Liver (tissue), 2 donors: Measurements from ENCODE around the gene FLNB.

ENCODE experiments used
- TF ChIP-seq, protein P1 (sequence below): fragments of 150-350 bp; IDR thresholded peaks from 2 replicates; pipeline ENCODE4 v1.5.1; 2017; ENCODE audit warnings: improper control_type of control experiment, low read depth, low read length; ENCODE audit not compliant: missing input control
- TF ChIP-seq, protein P2 (sequence below): IDR thresholded peaks from 2 replicates; pipeline ENCODE4 v1.6.1; 2016; ENCODE audit warnings: antibody characterized with exemption
- TF ChIP-seq, protein P3 (sequence below): IDR thresholded peaks from 2 replicates; pipeline ENCODE4 v1.6.1; 2016; ENCODE audit warnings: antibody characterized with exemption, mild to moderate bottlenecking
- TF ChIP-seq, protein P4 (sequence below): IDR thresholded peaks from 2 replicates; pipeline ENCODE4 v1.6.1; 2016; ENCODE audit warnings: antibody characterized with exemption
- donor health status: healthy.

DNA sequence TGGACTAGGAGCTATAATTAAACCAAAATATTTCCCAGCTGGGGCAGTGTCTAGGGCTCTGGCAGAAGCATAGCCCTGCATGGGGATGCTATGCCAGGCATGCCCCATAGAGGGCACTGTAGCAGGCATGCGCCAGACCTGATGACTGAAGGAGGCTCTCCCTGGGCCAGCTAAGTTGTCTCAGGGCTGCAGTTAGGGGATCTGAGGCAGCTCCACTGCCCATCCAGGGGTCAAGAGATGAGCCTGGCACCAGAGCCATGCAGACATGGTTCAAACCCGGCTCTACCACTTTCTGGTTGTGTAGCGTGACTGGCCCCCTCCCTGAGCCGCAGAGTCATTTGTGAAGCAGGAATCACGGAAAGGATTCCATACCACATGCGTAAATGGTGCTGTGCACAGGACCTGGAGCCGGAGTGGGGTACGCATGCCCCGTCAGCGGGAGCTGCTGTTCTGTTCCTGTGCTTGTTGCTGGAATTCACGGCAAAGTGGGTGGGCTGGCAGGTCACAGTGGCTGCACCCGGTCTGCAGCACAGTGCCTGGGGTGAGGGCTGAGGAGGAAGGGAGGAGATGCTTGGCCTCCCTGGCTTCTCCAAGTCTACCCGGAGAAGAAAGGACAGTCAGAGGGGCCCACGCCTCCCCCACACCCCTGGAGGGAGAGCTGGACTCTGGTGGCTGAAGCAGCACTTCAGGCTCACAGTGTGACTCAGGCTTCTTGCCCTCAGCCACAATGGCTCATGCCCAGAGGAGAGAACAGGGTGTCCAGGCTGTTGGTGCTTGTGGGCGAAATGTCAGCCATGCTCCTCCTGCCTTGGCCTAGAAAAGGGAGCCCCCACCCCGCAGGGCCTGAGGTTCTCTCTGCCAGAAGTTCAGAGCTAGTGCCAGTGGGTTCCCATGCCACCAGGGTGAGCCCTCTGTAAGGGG is 159.5 kb downstream of the FLNB start:
- TF ChIP-seq, protein P1, sequence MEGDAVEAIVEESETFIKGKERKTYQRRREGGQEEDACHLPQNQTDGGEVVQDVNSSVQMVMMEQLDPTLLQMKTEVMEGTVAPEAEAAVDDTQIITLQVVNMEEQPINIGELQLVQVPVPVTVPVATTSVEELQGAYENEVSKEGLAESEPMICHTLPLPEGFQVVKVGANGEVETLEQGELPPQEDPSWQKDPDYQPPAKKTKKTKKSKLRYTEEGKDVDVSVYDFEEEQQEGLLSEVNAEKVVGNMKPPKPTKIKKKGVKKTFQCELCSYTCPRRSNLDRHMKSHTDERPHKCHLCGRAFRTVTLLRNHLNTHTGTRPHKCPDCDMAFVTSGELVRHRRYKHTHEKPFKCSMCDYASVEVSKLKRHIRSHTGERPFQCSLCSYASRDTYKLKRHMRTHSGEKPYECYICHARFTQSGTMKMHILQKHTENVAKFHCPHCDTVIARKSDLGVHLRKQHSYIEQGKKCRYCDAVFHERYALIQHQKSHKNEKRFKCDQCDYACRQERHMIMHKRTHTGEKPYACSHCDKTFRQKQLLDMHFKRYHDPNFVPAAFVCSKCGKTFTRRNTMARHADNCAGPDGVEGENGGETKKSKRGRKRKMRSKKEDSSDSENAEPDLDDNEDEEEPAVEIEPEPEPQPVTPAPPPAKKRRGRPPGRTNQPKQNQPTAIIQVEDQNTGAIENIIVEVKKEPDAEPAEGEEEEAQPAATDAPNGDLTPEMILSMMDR = peak; percentile 74
- TF ChIP-seq, protein P2, sequence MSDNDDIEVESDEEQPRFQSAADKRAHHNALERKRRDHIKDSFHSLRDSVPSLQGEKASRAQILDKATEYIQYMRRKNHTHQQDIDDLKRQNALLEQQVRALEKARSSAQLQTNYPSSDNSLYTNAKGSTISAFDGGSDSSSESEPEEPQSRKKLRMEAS = no peak
- TF ChIP-seq, protein P3, sequence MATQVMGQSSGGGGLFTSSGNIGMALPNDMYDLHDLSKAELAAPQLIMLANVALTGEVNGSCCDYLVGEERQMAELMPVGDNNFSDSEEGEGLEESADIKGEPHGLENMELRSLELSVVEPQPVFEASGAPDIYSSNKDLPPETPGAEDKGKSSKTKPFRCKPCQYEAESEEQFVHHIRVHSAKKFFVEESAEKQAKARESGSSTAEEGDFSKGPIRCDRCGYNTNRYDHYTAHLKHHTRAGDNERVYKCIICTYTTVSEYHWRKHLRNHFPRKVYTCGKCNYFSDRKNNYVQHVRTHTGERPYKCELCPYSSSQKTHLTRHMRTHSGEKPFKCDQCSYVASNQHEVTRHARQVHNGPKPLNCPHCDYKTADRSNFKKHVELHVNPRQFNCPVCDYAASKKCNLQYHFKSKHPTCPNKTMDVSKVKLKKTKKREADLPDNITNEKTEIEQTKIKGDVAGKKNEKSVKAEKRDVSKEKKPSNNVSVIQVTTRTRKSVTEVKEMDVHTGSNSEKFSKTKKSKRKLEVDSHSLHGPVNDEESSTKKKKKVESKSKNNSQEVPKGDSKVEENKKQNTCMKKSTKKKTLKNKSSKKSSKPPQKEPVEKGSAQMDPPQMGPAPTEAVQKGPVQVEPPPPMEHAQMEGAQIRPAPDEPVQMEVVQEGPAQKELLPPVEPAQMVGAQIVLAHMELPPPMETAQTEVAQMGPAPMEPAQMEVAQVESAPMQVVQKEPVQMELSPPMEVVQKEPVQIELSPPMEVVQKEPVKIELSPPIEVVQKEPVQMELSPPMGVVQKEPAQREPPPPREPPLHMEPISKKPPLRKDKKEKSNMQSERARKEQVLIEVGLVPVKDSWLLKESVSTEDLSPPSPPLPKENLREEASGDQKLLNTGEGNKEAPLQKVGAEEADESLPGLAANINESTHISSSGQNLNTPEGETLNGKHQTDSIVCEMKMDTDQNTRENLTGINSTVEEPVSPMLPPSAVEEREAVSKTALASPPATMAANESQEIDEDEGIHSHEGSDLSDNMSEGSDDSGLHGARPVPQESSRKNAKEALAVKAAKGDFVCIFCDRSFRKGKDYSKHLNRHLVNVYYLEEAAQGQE = no peak
- TF ChIP-seq, protein P4, sequence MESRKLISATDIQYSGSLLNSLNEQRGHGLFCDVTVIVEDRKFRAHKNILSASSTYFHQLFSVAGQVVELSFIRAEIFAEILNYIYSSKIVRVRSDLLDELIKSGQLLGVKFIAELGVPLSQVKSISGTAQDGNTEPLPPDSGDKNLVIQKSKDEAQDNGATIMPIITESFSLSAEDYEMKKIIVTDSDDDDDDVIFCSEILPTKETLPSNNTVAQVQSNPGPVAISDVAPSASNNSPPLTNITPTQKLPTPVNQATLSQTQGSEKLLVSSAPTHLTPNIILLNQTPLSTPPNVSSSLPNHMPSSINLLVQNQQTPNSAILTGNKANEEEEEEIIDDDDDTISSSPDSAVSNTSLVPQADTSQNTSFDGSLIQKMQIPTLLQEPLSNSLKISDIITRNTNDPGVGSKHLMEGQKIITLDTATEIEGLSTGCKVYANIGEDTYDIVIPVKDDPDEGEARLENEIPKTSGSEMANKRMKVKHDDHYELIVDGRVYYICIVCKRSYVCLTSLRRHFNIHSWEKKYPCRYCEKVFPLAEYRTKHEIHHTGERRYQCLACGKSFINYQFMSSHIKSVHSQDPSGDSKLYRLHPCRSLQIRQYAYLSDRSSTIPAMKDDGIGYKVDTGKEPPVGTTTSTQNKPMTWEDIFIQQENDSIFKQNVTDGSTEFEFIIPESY = no peak
